GM18526 (cell line): ENCODE measurements around the gene COL18A1.

ENCODE experiments used
- POLR2A ChIP-seq: IDR thresholded peaks from 3 replicates; pipeline ENCODE4 v1.6.1; 2011; ENCODE audit not compliant: insufficient read length; ENCODE audit errors: extremely low read depth

COL18A1 gene

DNA sequence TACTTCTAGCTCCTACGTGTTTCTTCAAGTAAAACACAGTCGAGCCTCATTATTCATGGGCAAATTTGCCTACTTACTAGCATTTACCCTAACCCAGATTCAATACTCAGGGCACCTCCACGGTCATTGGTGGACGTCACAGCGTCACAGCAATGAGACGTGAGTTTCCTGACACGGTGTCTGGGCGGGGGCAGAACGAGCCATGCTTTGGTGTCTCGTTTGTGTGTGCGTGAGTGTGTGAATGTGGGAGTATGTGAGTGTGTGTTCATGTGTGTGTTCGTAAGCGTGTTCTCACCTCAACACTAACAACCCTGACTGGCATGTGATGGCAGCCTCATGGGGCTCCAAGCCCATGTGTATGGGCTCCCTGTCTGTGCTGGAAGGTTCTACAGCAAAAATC is 17.5 kb upstream of the COL18A1 start:
- TF ChIP-seq POLR2A, result no peak

DNA sequence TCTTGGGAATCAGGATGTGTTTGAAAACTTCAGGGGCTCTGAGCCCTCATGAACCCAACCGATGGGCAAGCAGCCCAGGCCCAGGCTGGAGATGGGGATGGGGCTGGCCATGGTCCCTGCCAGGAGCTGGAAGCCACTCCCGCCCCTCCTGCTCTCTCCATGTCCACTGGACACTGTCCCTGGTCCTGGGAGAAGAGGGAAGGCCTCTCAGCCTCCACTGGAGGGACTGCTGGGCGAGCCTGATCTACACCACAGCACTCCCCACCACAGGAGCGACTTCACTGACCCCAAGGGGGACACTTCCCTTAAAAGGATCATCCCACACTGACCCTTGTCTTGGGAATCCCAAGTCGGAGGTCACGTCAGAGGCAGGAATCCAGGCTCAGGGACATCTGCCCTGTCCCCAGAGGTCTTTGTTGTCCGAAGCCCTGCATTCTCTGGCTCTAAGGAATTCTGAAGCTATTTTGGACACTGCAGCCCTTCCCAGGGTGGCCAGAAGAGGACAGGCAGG is 16.9 kb upstream of the COL18A1 start:
- no peak for TF ChIP-seq POLR2A

DNA sequence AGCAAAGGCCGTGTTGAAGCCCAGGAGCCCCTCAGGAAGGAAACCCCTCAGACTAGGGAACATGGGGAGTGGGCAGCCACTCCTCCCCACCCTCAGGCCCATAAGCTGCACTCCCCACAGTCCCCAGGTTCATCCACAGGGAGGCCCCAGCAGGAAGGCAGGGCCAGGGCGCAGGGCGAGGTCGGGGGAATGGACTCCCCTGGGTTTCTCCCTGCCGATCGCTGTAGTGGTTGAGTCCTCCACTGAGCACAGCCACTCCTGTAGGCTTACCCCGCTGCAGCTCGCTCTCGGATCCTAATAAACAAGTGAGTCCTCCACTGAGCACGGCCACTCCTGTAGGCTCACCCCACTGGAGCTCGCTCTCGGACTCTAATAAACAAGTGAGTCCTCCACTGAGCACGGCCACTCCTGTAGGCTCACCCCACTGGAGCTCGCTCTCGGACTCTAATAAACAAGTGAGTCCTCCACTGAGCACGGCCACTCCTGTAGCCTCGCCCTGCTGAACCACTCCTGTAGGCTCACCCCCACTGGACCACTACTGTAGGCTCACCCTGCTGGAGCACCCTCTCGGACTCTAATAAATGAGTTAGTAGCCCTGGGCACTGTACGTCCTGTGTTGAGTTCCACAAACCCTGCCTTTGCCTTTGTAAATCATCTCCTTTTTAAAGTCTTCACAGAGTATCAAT is 16.2 kb upstream of the COL18A1 start:
- no peak for TF ChIP-seq POLR2A

DNA sequence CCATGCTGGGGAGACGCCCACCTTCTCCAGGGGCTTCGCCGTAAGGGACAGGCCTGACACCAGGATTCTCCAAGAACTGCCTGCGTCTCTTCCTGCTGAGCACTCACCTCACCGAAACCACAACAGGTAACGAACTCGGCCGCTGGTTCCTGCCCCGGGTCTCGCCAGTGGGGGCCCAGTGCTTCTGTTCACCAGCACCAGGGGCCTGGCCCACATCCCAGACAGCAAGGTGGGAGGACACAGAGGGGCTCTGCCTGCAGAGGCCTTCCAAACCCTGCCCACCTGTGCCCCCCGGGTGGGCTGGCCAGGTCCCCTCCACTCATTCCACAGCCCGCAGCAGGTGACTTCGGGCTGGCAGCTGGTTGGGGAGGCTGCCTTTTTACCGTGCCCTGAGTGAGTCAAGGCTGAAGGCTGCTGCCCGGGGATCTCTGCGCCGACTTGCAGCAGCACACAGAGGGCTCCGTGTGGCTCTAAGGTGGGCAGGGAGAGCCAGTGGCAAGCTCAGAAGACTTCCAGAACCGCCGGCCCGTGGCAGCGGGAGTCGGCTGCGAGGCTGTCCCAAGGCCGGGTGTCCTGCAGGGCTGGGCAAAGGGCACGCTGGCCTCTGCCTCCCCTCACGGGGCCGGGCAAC is 14.7 kb upstream of the COL18A1 start:
- TF ChIP-seq POLR2A, result no peak

DNA sequence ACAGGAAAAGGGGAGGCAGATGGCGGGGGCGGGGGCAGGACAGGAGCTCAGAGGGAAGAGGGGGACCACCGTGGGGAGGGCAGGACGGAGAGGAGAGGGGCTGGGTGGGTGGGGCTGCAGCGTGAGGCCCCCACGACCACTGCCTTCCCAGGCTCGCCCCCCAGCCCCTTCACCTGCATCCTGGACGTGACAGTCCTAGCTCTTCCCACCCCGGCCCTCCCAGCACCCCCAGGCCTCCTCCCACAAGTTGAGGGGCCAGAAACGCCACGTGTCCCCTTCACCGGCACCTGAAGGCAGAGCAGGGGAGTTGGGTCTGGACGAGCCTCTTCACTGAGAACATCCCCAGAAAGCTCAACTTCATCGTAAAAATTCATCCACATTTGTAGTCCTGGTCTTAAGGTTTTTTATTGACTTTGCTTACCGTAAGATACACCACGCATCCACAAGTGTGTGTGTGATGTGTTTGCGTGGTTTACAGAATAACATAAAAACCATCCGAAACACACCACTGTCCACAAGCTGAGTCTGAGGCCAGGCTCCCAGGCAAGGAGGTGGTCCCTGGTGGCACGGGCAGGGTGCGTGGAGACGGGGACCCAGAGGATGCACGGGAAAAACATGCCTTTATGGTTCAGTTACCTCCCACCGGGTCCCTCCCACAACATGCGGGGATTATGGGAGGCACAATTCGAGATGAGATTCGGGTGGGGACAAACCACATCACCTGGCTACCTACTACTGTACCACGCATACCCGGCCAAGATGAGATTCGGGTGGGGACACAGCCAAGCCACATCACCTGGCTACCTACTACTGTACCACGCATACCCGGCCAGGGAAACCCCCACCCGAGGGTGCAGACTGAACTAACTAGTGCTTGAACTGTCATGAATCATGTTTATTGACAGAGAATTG is 13.9 kb upstream of the COL18A1 start:
- no peak for TF ChIP-seq POLR2A

GRCh38 chr21:45391743-45392572 is 13.0 kb upstream of the COL18A1 start:
- TF ChIP-seq POLR2A, result no peak

DNA sequence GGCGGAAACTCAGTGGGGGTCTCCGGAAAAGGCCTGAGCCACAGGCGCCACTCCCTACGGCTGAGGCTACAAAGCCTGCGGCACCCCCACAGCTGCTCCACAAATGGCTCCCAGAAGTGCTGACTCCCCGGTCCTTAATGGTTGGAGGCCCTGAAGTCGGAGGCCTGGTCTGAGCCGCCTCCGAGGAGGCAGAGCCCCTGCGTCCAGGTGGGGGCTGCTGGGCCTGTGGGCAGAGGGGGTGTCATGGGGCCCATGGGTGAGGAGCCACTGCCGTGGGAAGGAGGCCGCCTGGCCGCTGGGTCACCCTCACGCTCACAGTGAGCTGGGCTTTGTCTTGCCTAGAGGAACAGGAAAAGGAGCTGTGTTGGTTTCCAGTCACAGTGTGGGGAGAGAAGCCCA is 12.4 kb upstream of the COL18A1 start:
- TF ChIP-seq POLR2A, result no peak

- no peak for TF ChIP-seq POLR2A
These were observed 11.9 kb upstream of the COL18A1 start for GRCh38 chr21:45393021-45393420.

- no peak for TF ChIP-seq POLR2A
These were observed 10.9 kb upstream of the COL18A1 start for GRCh38 chr21:45393833-45394638.

DNA sequence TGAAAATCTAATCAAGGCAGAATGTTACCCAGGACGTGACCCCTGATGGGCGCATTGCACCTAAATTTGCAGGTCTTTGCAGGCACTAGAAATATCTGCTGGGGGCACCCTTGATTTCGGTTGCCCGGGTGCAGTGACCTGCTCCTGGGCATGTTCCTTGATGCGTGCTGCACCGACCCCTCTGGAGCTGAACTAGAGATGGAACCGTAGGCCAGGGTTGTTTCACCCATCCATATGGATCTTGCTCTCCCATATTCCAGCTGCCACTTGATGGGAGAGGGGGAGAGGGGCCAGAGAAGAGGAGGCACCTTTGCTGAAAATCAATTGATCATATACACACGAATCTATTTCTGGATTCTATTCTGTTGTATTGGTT is 8.4 kb upstream of the COL18A1 start:
- TF ChIP-seq POLR2A, result no peak

- TF ChIP-seq POLR2A, result no peak
These were observed 7.6 kb upstream of the COL18A1 start for GRCh38 chr21:45397381-45397780.

- TF ChIP-seq POLR2A, result no peak
These were observed 3.9 kb upstream of the COL18A1 start for GRCh38 chr21:45401054-45401518.

- no peak for TF ChIP-seq POLR2A
These were observed 2.8 kb upstream of the COL18A1 start for GRCh38 chr21:45401916-45402900.

DNA sequence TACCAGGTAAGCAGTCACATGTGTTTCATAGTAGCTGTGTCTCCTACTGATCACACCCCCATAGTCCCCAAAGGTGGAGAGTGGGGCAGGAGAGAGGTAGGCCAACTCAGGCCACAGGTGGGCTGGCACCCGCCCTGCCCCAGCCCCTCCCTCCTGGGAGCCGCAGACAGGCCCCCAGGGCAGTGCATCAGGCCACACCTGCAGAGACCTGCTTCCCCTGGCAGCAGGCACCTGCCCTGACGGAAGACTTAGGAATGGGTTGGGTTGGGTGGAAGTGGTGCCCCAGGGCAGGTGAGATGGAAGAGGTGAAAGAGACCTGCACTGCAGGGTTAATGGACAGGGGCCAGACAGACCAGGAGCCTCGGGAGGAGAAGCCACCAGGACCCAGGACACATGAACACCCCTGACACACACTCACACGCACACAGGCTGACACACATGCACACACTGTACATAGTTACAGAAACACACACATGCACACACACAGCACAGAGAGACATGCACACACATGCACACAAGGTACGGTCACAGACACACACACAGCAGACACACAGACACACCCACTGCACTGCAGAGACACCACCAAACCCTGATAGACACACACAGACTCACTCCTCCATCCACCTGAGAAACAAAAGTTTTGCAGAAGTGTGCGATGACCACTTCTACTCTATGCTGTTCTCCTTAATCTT is 1.7 kb upstream of the COL18A1 start:
- TF ChIP-seq POLR2A, result no peak
